ENCODE measurements around the gene PKD1L1. TPM values are rescaled to one million over a fixed set of nuclear protein-coding genes. Genes with fewer than 3 reads are reported as not detected.

PKD1L1 gene
- total RNA-seq, 1 experiment from 2014 or later, result not detected

GRCh38 chr7:47905076-47905920 is 43.0 kb downstream of the PKD1L1 start:
- DNase-seq (ENCODE audit: low spot score), result no peak
- CTCF ChIA-PET, result no interaction called here
- H3K27me3 ChIP-seq (replicated peaks; ENCODE audit: insufficient read depth, low read depth, low read length, poor library complexity), result no peaks in the 10 kb centered on the region
- intact Hi-C loops (cut with micrococcal nuclease; ENCODE audit: unreplicated experiment), result no loop called here
- POLR2A ChIA-PET (ENCODE audit: low non-redundant PET), result no interaction called here
- H3K36me3 ChIP-seq (ENCODE audit: insufficient read depth, low read length, poor library complexity, severe bottlenecking), result no peaks in the 10 kb centered on the region
- H3K4me3 ChIP-seq (ENCODE audit: low read depth, low read length, poor library complexity, severe bottlenecking), result no peak overlapping the region
- no peak for TF ChIP-seq CTCF (conservative IDR thresholded peaks at IDR 0.05; ENCODE audit: low read depth, low read length)
- BruUV-seq (replicated peaks), result no TSS peak
- no peak overlapping the region for H3K27ac ChIP-seq (ENCODE audit: low read depth, low read length, poor library complexity, severe bottlenecking)
- H3K4me1 ChIP-seq (ENCODE audit: insufficient read depth, low read length, poor library complexity, severe bottlenecking), result no peaks in the 10 kb centered on the region
- H3K9me3 ChIP-seq (ENCODE audit: low read depth, low read length, poor library complexity, severe bottlenecking), result no peaks in the 10 kb centered on the region

- ChIA-PET POLR2A (ENCODE audit: low non-redundant PET) (no interaction called here), CTCF (no interaction called here)
- Histone ChIP-seq H3K36me3 (ENCODE audit: insufficient read depth, low read length, poor library complexity, severe bottlenecking) (no peaks in the 10 kb centered on the region), H3K27me3 (replicated peaks; ENCODE audit: insufficient read depth, low read depth, low read length, poor library complexity) (peaks cover 1% of the 10 kb centered on the region), H3K4me1 (ENCODE audit: insufficient read depth, low read length, poor library complexity, severe bottlenecking) (no peaks in the 10 kb centered on the region), H3K27ac (ENCODE audit: low read depth, low read length, poor library complexity, severe bottlenecking) (no peak overlapping the region), H3K4me3 (ENCODE audit: low read depth, low read length, poor library complexity, severe bottlenecking) (no peak overlapping the region), H3K9me3 (ENCODE audit: low read depth, low read length, poor library complexity, severe bottlenecking) (no peaks in the 10 kb centered on the region)
- TF ChIP-seq EZH2 (IDR thresholded peaks at IDR 0.05; ENCODE audit: borderline replicate concordance, low read depth, low read length, poor library complexity, severe bottlenecking) (no peak), CTCF (conservative IDR thresholded peaks at IDR 0.05; ENCODE audit: low read depth, low read length) (no peak)
- no peak for DNase-seq (ENCODE audit: low spot score)
- no TSS peak for BruUV-seq (replicated peaks)
- intact Hi-C loops (cut with micrococcal nuclease; ENCODE audit: unreplicated experiment), result no loop called here
Measured at GRCh38 chr7:47902013-47902412, 46.3 kb downstream of the PKD1L1 start.

GRCh38 chr7:47901542-47901941 is 46.7 kb downstream of the PKD1L1 start:
- peaks cover 5% of the 10 kb centered on the region for H3K27me3 ChIP-seq (replicated peaks; ENCODE audit: insufficient read depth, low read depth, low read length, poor library complexity)
- intact Hi-C loops (cut with micrococcal nuclease; ENCODE audit: unreplicated experiment), result no loop called here
- CTCF ChIA-PET, result no interaction called here
- H3K9me3 ChIP-seq (ENCODE audit: low read depth, low read length, poor library complexity, severe bottlenecking), result no peaks in the 10 kb centered on the region
- POLR2A ChIA-PET (ENCODE audit: low non-redundant PET), result no interaction called here
- no peaks in the 10 kb centered on the region for H3K4me1 ChIP-seq (ENCODE audit: insufficient read depth, low read length, poor library complexity, severe bottlenecking)
- no peak overlapping the region for H3K4me3 ChIP-seq (ENCODE audit: low read depth, low read length, poor library complexity, severe bottlenecking)
- H3K27ac ChIP-seq (ENCODE audit: low read depth, low read length, poor library complexity, severe bottlenecking), result no peak overlapping the region
- no TSS peak for BruUV-seq (replicated peaks)
- no peaks in the 10 kb centered on the region for H3K36me3 ChIP-seq (ENCODE audit: insufficient read depth, low read length, poor library complexity, severe bottlenecking)
- TF ChIP-seq EZH2 (IDR thresholded peaks at IDR 0.05; ENCODE audit: borderline replicate concordance, low read depth, low read length, poor library complexity, severe bottlenecking) (no peak), CTCF (conservative IDR thresholded peaks at IDR 0.05; ENCODE audit: low read depth, low read length) (no peak)
- DNase-seq (ENCODE audit: low spot score), result no peak
